Epithelial cell of prostate (primary cell): ENCODE results near the gene TMEM117.

Experiments
- DNase-seq: peaks from one replicate; pipeline ENCODE4 v3.0.0-alpha.2; 2011; ENCODE audit warnings: low read depth, low spot score
- H3K27ac ChIP-seq: fragments of 450-650 bp; 2 replicates; pipeline ENCODE4 v1.5.1; 2017; ENCODE audit warnings: mild to moderate bottlenecking

TMEM117 gene

GRCh38 chr12:44253338-44253856 lies 417.5 kb downstream of the TMEM117 start:
- no peak overlapping the region for H3K27ac ChIP-seq
- DNase-seq: no peak

- H3K27ac ChIP-seq: no peak overlapping the region
- no peak for DNase-seq
These were observed 422.4 kb downstream of the TMEM117 start for GRCh38 chr12:44258246-44258645.

- H3K27ac ChIP-seq: no peak overlapping the region
- DNase-seq: no peak
These were observed 424.0 kb downstream of the TMEM117 start for GRCh38 chr12:44259890-44260289.

DNA sequence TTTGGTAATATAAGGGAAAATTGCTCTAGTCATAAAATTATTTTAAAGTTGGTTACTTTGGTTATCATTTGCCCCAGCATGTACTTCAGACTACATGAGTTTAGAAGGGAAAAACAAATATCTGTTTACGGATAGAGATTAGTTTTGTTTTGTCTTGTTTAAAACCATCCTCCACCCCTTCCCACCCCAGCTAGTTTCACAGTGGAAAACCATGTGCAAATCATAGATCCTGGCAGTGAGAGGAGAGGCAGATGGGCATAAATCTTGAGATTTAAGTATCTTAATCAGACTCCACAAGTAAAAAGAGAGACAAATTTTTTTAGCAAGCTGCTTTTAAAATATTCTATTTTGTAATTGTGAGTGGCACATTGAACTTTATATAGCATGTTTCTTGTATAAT lies 424.7 kb downstream of the TMEM117 start:
- H3K27ac ChIP-seq: no peak overlapping the region
- no peak for DNase-seq

GRCh38 chr12:44285321-44285960 lies 449.6 kb downstream of the TMEM117 start:
- DNase-seq: no peak

DNA sequence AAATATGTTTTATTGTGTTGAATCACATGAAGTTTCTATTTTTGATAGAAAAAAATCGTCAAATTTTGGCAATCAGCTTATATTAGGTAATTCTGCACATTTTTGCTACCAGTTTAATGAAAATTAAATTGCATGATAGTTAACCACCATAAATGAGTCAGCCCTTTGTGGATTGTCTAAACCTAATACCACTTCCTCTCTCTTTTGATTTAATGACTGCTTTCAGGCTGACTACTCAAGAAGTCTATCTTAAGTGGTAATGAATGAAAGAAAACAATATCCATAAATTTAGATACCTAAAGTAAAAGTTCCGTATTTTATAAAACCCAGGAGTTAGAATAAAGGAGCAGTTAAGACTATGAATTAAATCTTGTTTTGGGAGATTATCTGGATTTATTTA lies 450.5 kb downstream of the TMEM117 start:
- H3K27ac ChIP-seq: peak overlapping the region; percentile 21
- DNase-seq: peak; percentile 3

More at GRCh38 chr12:44285321-44285960, 449.6 kb downstream of the TMEM117 start:
- H3K27ac ChIP-seq: no peak overlapping the region

DNA sequence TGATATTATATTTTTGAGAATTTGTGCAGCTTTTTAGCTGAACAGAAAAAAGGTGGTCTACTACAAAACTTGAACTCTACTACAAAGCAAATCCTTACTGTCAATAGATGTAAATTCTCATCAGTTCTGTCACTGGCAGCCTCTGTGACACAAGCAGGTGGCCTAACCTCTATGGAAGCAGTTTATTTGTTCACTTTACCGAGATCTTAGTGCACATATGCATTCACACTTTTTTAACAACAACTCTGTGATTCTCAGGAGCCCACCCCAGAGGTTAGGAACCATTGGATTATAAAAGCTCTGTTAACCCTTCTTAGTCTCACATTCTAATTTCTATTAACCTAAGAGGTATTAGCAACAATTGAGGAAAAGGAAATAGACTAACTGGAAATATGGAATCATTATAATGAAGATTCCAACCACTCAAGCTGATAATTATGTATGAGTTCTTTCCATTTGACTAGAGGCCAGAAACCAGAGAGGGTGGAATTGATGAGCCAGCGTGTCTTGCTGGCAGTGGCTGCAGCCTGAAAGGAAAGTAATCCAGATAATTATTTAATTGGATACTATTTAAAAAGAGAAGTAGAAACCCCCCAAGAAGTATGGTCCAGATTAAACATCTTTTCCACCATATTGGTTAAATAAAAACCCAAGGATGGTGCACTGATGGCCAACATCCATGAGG lies 451.1 kb downstream of the TMEM117 start:
- peak overlapping the region; percentile 21 for H3K27ac ChIP-seq

DNA sequence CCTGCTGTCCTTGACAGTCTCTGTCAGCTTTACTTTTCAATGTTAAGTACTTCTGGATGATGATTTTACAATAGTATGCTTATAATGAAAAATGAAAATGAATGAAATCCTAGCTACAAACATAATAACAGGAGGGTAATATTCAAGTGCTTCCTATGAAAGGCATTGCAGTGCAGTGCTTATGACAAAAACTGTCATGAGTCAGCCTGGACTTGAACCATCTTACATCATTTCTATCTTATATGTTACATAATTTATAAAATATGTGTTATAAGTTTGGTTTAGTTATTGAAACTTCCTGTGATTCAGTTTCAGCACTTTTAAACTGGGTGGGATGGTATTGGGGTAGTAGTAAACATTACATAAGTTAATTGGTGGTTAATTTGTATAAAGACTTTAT lies 451.7 kb downstream of the TMEM117 start:
- peak overlapping the region; percentile 21 for H3K27ac ChIP-seq
- no peak for DNase-seq

More for the DNA sequence above, 451.1 kb downstream of the TMEM117 start:
- no peak for DNase-seq

DNA sequence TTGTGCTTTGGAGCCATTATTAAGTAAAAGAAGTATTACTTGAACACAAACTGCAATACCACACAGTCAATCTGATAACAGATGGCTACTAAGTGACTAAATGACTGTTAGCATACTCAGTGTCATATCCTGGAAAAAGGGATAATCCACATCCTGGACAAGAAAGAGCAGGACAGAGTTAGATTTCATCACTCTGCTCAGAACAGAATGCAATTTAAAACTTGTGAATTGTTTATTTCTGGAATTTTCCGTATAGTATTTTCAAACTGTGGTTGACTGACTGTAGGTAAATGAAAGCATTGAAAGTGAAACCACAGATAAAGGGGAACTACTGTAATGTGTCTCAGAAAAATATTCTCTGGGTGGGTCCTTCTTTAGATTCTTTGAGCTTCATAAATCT lies 458.8 kb downstream of the TMEM117 start:
- no peak for DNase-seq
- no peak overlapping the region for H3K27ac ChIP-seq

DNA sequence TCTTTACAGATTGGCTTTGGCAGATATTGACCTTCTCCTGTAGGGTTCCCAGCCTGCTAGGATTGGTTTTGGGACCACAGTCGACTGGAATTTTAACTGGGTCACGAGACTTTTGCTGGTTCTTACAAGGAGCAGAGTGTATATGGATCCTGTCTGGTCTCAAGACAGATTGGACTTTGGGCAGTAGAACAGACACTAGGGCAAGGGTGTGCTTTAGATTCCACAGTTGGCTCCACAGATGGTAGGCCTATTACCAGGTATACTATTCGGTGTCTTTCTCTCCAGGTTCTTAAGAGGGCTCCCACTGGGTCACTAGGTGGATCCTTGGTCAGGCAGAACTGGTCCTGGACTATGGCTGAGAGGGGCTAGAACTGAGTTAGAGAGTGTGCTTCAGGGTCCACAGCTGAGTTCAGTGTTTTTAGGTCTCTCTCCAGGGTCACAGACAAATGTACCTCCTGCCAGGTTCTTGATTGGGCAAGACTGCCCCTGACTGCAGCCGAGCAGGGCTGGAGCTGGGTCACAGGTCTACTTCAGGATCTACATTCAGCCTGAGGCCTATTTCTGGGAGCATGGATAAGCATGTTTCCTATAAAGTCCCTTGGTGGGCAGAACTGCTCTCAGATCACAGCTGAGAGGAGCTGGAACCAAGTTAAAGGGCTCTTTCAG lies 460.2 kb downstream of the TMEM117 start:
- DNase-seq: no peak
- no peak overlapping the region for H3K27ac ChIP-seq

DNA sequence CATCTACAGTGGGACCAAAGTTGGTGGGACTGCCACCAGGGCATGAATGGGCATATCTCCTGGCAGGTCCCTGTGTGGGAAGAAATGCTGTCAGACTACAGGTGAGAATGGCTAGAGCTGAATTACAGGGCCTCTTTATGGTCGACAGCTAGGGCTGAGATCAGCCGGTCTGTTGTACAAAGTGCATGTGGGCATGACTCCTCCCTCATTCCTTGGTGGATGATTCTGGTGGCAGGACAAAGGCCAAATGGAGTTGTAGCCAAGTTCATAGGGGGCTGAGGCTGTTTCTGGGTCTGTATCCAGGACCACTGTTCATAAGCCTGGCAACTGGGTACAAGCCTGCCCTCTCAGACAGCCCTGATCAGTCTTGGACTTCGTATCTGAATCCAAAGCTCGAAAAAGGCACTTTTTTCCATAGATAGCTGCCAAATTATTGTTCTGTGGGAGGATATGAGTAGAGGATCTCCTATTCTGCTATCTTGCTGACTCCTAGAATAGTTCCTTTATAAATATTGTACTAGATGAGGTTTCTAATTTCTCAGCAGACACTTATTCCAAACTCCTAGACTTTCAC lies 460.8 kb downstream of the TMEM117 start:
- H3K27ac ChIP-seq: no peak overlapping the region
- no peak for DNase-seq

DNA sequence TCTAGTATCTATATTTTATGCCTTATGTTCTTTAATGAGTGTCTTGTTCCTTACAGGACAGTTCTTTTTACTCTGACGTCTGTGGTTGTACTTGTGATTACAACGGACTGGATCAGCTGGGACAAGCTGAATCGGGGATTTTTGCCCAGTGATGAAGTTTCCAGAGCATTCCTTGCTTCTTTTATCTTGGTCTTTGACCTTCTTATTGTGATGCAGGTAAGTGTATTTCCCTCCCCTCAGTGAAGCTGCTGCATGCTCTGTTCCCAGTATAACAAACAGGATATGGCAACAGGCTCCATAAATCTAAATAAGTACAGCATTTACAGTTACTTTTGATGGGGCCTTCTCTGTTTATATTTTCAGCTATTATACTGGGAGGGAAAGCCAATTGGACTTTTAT lies 463.6 kb downstream of the TMEM117 start:
- no peak for DNase-seq
- H3K27ac ChIP-seq: no peak overlapping the region

DNA sequence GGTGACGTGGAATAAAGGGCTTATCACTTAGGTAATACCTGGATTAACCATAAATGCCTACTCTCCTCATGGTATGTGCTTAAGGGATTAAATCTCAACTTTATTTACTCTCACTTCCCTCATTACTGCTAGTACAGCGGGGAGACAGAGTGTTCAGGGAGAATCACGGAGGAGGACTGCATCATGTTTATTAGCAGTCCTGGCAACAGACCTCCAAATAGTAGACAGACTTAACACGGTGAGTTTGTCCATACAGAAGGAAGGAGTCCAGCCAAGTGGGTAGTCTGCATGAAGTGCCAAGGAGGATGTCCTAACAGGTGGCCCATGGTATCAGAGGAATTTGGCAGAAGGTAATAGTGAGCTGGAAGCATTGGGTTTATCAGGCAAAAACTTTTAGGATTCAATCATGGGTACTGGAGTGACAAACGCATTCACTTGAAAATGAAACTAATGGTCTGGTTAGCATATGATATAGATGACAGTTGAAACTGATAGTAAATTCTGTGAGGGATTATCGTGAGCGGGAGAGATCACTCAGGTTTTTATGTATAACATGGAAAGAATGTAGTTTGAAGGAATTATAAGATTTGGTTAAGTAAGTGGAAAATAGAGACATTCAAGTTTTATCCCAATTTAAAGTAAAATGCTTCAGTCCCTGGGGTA lies 471.8 kb downstream of the TMEM117 start:
- DNase-seq: no peak
- no peak overlapping the region for H3K27ac ChIP-seq

DNA sequence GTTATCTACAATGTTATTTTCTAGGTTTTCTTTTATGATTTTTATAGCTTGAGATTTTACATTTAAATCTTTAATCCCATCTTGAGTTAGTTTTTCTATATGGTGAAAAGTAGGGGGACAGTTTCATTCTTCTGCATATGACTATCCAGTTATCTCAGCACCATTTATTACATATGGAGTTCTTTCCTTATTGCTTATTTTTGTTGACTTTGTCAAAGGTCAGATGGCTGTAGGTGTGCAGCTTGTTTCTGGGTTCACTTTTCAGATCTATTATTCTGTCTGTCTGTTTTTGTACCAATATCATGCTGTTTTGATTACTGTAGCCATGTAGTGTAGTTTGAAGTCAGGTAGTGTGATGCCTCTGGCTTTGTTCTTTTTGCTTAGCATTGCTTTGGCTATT lies 477.3 kb downstream of the TMEM117 start:
- DNase-seq: no peak
- no peak overlapping the region for H3K27ac ChIP-seq

- no peak overlapping the region for H3K27ac ChIP-seq
- no peak for DNase-seq
These were observed 478.2 kb downstream of the TMEM117 start for GRCh38 chr12:44314007-44314500.

GRCh38 chr12:44317651-44318126 lies 481.8 kb downstream of the TMEM117 start:
- no peak overlapping the region for H3K27ac ChIP-seq
- DNase-seq: no peak

- no peak for DNase-seq
- no peak overlapping the region for H3K27ac ChIP-seq
These were observed 495.4 kb downstream of the TMEM117 start for GRCh38 chr12:44331269-44331668.

DNA sequence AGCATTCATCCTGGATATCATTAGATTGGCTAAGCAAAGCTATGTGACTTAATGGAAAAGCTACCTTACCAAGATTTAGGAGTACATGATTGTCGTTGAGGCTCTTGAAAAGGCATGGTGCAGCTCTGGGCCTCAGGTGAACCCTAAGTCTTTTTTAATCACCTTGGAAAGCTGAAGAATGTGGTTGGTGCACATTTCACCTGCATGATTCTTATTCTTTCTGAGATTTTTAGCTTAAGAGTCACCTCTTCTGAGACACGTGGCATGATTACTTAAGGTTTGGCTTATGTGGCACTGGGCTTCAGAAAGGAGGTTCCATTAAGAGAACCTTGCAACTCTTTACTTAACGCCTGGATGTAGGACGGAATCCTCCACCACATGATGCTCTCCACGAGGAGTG lies 498.5 kb downstream of the TMEM117 start:
- DNase-seq: no peak
- no peak overlapping the region for H3K27ac ChIP-seq

GRCh38 chr12:44335030-44335429 lies 499.1 kb downstream of the TMEM117 start:
- H3K27ac ChIP-seq: no peak overlapping the region
- DNase-seq: no peak

- H3K27ac ChIP-seq: no peak overlapping the region
- no peak for DNase-seq
These were observed 500.7 kb downstream of the TMEM117 start for GRCh38 chr12:44336577-44336976.
